Activated effector memory CD4-positive, alpha-beta T cell treated with anti-CD3 and anti-CD28 coated beads, Interleukin-2, amount 50 U/mL, for 16 hours (primary cell): ENCODE results near the gene QRFP.

Source experiments
- DNase-seq: peaks from one replicate; pipeline ENCODE4 v3.0.0-alpha.2; 2020

The QRFP gene

DNA sequence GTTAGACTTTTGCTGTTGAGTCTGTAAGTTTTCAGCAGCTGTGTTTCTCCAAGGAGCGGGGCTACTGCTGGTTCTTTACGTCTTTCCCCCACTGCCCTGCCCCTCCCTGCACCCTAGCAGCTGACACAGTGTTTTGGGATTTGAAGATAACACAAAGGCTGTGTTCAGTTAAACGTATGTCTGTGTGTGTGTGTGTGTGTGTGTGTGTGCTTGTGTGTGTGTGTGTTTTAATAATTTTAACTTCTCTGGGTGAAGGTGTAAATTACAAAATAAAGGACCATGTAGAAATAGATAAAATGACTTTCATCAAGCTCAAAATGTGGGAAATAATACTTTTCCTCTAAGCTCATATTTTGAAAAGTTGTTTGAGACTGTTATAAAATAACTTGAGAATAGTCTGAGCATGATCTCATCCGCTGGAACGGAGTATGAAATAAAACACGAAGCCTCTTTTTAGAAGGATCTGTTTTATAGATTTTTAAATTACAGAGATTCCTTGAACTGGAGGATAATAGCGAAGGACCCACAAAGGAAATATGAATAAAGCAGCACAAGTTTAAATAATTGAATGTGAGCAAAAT lies 50.6 kb downstream of the QRFP start:
- DNase-seq = no peak

DNA sequence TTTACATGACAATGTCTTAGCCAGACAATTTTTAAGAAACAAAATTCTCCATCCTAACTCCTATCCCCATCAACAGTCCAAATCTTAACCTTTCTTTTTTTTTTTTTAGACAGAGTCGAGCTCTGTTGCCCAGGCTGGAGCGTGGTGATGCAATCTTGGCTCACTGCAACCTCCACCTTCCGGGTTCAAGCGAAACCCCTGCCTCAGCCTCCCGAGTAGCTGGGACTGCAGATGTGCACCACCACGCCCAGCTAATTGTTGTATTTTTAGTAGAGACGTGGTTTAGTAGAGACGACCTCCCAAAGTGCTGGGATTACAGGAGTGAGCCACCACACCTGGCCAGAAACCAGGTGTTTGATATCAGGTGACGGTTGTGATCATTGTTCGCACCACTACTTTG lies 51.4 kb downstream of the QRFP start:
- DNase-seq = no peak

DNA sequence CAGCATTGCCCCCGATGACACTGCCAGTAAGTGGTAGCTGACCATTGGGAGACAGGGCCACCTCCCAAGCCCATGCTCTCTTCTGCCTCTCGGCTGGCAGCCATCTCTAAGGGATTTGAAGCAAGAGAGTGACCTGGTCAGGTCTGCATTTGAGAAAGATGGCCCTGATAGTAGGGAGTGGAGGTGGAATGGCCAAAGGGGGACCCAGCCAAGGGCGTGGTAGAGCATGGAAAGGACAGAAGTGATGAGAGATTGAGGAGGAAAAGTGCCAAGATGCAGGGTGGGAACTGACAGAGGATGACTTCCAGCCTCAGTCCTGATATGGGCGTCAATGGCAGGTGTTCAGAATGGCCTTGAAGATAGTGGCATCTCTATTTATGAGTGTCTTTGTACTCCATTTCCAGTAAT lies 52.6 kb downstream of the QRFP start:
- no peak for DNase-seq

DNA sequence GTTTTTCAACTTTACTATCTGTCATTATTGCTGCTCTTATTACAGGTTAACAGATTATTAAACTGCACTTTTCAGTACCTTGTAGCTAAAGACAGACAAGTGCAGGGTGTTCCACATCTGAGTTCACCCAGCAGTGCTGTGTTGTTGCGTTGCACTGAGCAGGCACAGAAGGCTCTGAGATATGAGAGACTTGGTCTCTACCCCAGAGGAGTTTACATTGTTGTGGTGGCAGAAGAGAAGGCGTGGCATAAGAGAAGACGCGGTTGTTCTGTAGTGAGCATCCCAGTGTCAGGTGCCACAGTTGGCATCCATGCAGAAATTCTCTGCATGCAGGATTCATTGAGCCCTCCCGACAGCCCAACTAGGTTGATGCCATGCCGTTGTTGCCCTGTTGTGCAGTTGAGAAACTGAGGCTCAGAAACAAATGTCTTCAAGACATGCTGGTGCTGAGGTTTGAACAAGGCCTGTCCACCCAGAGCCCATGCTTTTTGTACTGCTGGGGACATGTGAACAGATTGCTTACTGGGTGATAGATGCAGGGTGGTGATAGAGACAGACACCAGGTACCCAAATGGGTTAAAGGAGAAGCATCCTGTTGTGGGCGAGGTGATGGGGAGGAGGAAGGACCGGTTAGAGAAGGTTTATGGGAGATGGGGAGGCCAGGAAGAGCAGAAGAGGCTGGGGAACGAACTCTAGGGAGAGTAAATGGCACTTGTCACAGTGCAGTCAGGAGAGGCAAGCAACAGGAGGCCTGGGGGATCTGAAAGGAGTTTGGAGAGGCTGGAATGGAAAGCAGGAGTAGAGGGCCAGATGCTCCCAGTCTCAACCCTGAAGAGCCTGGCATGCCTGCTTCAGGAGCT lies 53.3 kb downstream of the QRFP start:
- DNase-seq = no peak
